ENCODE results near the gene UFD1. TPM values are rescaled to one million over a fixed set of nuclear protein-coding genes. Genes with fewer than 3 reads are reported as not detected.
"Not testable (repeated sequence)": the region's sequence is repeated elsewhere in the genome, so short reads cannot be mapped to it uniquely, and the experiment has no call there.

Gene UFD1
- total and polyA plus RNA-seq, 3 donors from 2014 or later = 46.1 to 86.6 (median 54.5) TPM

DNA sequence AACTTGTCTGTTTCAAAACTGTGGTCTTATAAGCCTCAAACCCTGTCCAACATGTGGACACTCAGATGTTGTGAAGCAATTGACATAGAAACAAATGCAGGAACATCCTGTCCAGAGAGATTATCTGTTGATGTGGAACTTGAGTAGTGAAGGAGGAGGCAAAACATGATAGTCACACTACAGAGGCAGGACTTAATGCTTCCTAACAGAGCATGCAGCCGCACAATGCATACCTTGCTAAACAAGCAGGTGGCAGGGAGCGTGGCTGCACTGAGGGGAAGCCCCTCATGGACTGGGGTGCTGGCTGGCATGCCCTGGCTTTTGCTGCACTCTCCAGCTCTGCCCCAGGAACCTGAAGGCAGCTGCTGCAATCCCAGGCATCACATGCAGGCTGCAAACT, 36.8 kb downstream of the UFD1 start:
- 63 to 83% methylated on average over 2 of the region's 2 CpGs for WGBS, 2 donors

DNA sequence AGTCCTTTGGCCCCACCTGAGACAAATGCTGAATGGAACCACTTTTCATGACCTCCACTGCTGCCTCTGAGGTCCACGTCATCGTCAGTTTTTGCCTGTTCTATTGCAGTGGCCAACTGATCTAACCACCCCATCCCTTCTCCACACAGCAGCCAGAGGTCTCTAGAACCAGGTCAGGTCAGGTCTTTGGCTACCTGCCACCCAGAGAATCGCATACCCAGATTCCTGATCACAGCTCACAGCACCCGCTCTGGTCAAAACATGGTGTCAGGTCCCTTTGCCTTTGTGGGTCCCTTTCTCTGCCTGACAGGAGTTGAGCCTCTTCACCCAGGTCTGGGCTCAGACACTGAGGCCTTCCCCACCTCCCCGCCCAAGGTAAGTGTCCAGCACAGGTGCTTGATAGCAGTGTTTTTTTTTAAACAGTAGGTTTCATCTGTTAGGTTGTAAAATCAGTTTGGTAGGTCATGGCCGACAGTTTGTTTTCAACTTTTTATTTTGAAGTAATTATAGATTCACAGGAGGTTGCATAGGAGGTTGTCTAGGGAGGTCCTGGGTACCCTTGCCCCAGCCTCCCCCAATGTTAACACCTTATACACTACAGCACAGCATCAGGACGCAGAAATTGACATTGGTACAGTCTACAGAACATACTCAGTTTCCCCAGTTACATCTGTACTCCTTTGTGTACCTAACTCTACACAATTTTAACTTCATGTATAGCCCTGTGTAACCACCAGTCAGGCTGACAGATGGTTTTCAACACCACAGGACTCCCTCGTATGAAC, 38.4 kb downstream of the UFD1 start:
- Histone ChIP-seq H3K27ac (no peak overlapping the region), H3K4me1 (peaks cover 4% of the 10 kb centered on the region), H3K4me3 (no peak overlapping the region), H3K36me3 (ENCODE audit: low read depth, missing control alignments) (no peaks in the 10 kb centered on the region), H3K27me3 (no peaks in the 10 kb centered on the region), H3K9me3 (no peaks in the 10 kb centered on the region)
- TF ChIP-seq, protein P1, sequence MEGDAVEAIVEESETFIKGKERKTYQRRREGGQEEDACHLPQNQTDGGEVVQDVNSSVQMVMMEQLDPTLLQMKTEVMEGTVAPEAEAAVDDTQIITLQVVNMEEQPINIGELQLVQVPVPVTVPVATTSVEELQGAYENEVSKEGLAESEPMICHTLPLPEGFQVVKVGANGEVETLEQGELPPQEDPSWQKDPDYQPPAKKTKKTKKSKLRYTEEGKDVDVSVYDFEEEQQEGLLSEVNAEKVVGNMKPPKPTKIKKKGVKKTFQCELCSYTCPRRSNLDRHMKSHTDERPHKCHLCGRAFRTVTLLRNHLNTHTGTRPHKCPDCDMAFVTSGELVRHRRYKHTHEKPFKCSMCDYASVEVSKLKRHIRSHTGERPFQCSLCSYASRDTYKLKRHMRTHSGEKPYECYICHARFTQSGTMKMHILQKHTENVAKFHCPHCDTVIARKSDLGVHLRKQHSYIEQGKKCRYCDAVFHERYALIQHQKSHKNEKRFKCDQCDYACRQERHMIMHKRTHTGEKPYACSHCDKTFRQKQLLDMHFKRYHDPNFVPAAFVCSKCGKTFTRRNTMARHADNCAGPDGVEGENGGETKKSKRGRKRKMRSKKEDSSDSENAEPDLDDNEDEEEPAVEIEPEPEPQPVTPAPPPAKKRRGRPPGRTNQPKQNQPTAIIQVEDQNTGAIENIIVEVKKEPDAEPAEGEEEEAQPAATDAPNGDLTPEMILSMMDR (IDR thresholded peaks at IDR 0.05) = no peak
- no peak for TF ChIP-seq POLR2A (IDR thresholded peaks at IDR 0.05)
- DNase-seq = no peak
- 77 to 86% methylated on average over 8 of the region's 8 CpGs for WGBS, 2 donors
- intact Hi-C loops (cut with DNase I; ENCODE audit: low total_unique reads) = no loop called here

More for the DNA sequence above, 36.8 kb downstream of the UFD1 start:
- no peaks in the 10 kb centered on the region for H3K9me3 ChIP-seq
- no peaks in the 10 kb centered on the region for H3K27me3 ChIP-seq
- intact Hi-C loops (cut with DNase I; ENCODE audit: low total_unique reads) = no loop called here
- H3K4me3 ChIP-seq = no peak overlapping the region
- DNase-seq = no peak
- no peaks in the 10 kb centered on the region for H3K36me3 ChIP-seq (ENCODE audit: low read depth, missing control alignments)
- TF ChIP-seq, protein P1 (IDR thresholded peaks at IDR 0.05) = no peak
- TF ChIP-seq POLR2A (IDR thresholded peaks at IDR 0.05) = no peak
- no peak overlapping the region for H3K27ac ChIP-seq
- H3K4me1 ChIP-seq = peaks cover 13% of the 10 kb centered on the region

DNA sequence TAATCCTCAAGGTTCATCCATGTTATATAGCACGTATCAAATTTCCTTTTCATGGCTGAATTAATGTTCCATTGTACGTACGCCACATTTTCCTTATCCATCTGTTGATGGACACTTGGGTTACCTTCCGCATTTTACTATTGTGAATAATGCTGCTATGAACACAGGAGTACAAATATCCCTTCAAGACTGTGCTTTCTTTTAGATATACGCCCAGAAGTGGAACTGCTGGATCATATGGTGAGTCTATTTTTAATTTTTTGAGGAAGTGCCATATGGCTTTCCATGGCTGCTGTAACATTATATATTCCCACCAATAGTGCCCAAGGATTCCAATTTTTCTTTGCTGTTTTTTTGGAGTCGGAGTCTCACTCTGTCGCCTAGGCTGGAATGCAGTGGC, 40.7 kb downstream of the UFD1 start:
- no peak for DNase-seq
- Histone ChIP-seq H3K36me3 (ENCODE audit: low read depth, missing control alignments) (no peaks in the 10 kb centered on the region), H3K4me1 (peaks cover 4% of the 10 kb centered on the region), H3K4me3 (no peak overlapping the region), H3K27ac (no peak overlapping the region), H3K27me3 (no peaks in the 10 kb centered on the region), H3K9me3 (no peaks in the 10 kb centered on the region)
- 84 to 89% methylated on average over 7 of the region's 7 CpGs for WGBS, 2 donors
- no peak for TF ChIP-seq POLR2A (IDR thresholded peaks at IDR 0.05)
- TF ChIP-seq, protein P1 (IDR thresholded peaks at IDR 0.05) = no peak
- intact Hi-C loops (cut with DNase I; ENCODE audit: low total_unique reads) = no loop called here

DNA sequence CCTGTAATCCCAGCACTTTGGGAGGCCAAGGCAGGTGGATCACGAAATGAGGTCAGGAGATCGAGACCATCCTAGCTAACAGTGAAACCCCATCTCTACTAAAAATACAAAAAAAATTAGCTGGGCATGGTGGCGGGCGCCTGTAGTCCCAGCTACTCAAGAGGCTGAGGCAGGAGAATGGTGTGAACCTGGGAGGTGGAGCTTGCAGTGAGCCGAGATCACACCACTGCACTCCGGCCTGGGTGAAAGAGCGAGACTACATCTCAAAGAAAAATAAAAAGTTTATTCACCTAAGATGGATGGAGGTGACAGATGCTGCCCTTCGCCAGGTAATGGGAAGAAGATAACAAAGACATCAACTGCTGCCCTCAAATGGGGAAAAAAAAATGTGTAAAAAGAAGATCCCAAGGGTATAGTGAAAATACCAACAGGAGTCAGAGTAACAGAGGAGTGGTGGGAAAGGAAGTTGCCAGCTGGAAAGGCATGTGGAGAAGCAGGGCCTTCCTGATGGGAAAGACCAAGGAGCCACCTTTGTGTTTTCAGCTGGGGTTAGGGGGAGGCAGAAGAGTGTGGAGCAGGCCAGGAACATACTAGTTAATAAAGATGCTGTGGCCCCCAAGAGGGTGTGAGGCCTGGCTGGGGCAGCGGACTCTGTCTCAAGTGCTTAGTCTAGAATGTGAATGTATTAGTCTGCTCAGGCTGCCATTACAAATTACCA, 42.4 kb downstream of the UFD1 start:
- H3K4me1 ChIP-seq; H3K9me3 ChIP-seq; H3K27me3 ChIP-seq; DNase-seq; intact Hi-C loops (cut with DNase I; ENCODE audit: low total_unique reads); H3K4me3 ChIP-seq; H3K27ac ChIP-seq; H3K36me3 ChIP-seq (ENCODE audit: low read depth, missing control alignments): not testable (repeated sequence)
- 94 to 95% methylated on average over 9 of the region's 9 CpGs for WGBS, 2 donors

DNA sequence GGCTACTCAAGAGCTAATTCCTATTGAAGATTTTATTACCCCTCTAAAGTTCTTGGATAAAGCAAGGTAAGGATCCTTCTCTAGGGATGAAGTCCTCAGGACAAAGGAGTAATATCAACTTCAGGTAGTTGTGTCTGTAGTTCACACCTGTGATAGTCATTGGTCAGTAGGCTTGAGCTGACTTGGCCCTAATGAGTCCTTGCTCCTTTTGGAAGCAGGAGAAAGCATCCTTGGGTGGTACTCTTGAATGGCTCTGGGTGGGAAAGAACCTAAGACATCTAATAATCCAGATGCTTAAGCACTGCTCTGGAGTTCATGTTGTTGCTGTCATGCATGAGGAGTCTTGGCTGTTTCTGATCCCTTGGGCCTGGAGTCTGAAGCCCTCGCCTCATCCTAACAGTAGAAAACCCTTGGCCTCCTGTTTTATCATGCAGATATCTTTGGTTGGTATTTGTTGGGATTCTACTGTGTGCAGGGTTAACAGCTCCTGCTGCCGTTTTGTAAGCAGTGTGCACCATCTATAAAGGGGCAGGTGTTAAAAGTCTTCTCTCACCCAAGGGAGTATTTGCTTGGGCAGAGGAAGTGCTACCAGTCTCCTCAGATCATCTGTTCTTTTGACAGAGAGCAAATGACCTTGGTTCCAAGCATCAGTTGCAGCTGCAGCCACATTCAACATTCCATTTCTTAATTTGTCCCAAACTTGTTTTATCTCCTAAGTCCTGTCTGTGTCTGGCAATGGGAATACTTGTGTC, 44.0 kb downstream of the UFD1 start:
- H3K4me3 ChIP-seq = no peak overlapping the region
- WGBS, 2 donors = 62 to 73% methylated on average over 2 of the region's 2 CpGs
- H3K4me1 ChIP-seq = peaks cover 17% of the 10 kb centered on the region
- intact Hi-C loops (cut with DNase I; ENCODE audit: low total_unique reads) = no loop called here
- no peaks in the 10 kb centered on the region for H3K36me3 ChIP-seq (ENCODE audit: low read depth, missing control alignments)
- H3K27ac ChIP-seq = no peak overlapping the region
- TF ChIP-seq, protein P1 (IDR thresholded peaks at IDR 0.05) = no peak
- no peak for TF ChIP-seq POLR2A (IDR thresholded peaks at IDR 0.05)
- no peaks in the 10 kb centered on the region for H3K27me3 ChIP-seq
- DNase-seq = no peak
- H3K9me3 ChIP-seq = no peaks in the 10 kb centered on the region
